GM21447 (cell line): ENCODE results near the gene B3GALT6.

Experiments used
- ATAC-seq: cut with Tn5 transposase; IDR thresholded peaks from one replicate; pipeline ENCODE4 v1.9.1; 2021; ENCODE audit not compliant: unreplicated experiment

The B3GALT6 gene

GRCh38 chr1:1281533-1282321, 49.7 kb downstream of the B3GALT6 start:
- ATAC-seq, result no peak

- no peak for ATAC-seq
Observed at GRCh38 chr1:1282998-1283397, 51.0 kb downstream of the B3GALT6 start.

GRCh38 chr1:1283821-1284220, 51.8 kb downstream of the B3GALT6 start:
- no peak for ATAC-seq
